NCI-H1092 treated with DMSO at 0.1 percent for 48 hours (cell line): ENCODE data around the gene ETV5.

Source experiments
- DNase-seq: peaks from one replicate; lab custom pipeline; 2025; lab: John Stamatoyannopoulos, UW

ETV5 gene

DNA sequence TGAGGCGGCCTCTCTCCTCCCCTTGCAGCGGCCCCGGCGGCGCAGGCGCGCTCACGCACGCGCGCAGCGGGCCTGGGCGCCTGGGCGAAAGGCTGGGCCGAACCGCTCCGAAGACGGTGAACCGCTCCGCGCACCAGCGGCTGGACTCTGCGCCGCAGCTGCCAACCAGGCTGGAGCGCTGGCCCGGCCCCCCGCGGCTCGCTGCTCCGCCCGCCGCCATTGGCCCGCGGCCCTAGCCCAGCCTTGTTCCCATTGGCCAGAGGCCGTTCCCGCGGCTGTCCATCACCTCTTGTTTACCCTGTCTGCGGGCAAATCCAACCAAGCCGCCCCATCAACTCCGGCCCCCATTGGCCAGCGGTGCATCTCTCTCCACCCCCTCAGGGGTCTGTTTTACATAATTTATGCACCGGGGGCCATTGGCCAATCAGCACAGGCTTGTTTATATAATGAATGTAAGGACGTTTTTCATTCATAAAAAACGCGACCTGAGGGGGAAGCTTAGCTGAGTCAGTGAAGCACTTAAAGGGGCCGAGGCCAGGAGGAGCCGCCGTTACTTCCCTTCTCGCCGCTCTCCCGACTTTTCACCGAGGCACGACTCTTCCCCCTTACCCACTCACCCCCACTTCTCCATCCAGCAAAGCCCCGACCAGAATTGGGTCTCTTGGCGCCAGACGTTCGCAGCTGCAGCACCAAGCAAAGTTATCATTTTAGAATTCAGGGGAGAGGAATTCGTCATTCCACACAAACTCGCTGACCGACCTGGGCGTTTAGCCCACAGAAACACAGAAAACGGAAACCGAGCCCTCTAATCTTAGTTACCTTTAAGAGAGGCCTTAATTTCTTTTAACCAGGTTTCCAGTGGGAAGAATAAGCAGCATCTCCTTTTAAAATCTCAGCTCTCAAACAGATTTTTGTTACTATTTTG lies at the start of gene ETV5:
Gene ETV5, minus strand, starts transcription at position 149 of the 925 bp plus-strand sequence. CDS start 3,221 bp downstream, outside the sequence.
- DNase-seq = peak; percentile 99

DNA sequence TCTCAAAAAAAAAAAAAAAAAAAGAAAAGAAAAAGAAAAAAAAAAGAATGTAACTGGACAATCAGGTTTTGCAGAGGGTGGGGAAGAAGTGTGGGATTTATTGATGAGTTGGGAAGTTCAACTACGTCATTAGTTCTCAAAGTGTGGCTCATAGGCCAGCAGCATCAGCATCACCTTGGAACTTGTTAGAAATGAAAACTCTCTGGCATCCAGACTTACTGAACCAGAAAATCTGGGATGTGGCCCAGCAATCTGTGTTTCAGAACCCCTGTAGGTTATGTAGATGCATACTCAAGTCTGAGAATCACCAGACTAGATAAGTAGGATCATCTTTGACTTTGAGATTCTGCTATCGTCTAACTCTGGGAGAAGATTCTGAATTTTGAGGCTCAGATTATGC lies 45.8 kb upstream of the ETV5 start:
- no peak for DNase-seq

DNA sequence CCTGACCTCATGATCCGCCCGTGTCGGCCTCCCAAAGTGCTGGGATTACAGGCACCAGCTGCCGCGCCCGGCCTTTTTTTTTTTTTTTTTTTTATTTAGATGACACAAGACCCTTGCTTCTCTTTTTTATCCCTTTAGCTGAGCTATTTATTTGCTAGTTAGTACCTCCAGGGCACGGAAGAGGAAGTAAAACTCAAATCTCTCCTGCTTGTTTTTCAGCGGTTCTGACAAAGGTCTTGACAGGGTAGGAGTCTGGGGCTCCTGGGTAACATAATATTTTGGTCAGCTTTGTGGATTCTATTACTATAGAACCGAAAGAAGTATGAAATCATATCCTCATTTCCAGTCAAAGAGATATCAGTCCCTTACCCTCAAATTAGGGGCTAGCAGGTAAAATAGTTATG lies 44.0 kb upstream of the ETV5 start:
- DNase-seq = no peak

- no peak for DNase-seq
Observed at GRCh38 chr3:186152361-186152798, 43.5 kb upstream of the ETV5 start.

GRCh38 chr3:186151077-186151971 lies 42.4 kb upstream of the ETV5 start:
- no peak for DNase-seq

DNA sequence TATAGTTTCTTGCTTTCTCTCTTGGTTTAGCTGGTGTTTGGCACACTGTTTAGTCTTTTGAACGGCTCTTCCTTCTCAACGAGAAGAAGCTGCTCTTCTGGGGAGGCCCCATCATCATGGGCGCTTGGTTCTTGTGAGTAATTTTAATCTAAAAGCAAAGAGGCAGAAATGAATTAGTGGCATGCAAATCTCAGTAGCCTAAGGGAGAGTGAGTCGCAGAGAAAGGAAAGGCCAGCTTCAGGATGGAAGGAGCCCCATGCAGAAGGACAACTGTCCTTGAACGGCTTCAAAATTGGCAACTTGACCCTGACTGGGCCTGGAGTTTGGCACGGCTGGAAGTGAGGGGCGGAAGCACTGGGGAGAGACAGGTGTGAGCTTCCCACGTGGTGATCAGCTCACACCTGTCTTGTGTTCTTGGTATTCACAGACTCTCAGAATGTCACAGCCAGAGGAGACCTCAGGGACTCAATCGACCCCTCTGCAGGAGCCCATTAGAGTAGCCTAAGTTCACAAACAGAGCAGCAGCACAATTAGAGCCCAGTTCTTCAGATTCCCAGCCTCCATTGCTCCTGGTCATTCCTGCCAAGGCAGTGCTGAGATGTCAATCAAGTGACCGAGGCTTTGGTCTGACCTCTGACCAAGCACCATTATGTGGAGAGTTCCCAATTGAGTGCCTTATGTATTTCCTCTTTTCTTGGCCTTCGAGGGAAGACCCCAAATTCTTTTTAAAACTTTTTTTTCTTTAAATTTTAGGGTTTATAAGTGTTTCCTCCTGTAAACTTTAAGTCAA lies 41.3 kb upstream of the ETV5 start:
- no peak for DNase-seq

DNA sequence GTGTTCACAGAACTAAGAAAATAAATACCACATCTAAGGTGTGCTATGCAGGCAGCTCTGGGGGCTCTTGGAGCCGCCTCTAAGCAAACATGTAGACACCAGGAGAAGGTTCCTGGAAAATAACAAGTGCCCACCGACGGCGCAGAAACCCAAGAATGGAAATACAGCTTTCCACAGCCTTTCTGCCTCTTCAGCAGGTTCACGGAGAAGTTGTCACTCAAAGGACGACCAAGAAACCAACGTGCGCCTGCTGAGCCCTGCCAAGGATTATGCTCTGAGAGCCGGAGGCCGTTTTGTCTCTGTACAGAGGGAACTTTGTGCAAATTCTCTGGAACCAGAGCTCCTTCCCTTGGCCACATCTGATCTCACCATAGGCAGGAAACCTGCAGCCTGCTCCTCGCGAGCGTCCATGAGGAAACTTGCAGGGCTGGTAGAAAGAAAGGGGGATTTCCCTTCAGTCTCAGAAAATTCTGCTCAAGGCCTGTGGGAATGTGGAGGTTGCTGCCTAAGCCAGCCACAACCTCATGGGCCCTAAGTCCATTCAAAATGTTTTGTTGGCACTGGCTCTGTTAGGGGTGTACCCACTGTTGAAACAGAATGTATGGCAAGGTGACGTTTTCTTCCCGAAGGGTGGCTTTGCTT lies 40.6 kb upstream of the ETV5 start:
- no peak for DNase-seq

- no peak for DNase-seq
Observed at GRCh38 chr3:186144257-186144656, 35.4 kb upstream of the ETV5 start.

DNA sequence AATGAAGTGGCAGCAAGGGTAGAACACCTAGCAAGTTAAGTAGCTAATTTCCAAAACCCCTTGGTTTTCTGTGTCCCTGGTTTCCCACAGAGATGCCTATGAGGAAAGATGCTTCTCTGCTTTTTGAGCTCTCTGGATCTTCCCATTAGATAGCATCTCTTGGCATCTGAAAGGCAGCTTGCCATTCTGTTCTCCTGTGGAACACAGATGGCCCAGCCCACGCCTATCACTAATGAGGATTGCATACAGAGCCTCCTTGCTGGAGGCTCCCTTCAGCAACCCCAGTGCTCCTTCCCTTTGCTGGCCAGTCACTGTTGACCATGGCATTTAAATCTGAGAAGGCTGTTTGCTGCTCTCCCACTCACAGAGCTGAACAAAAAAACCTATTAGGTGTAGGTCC lies 34.4 kb upstream of the ETV5 start:
- DNase-seq = no peak

DNA sequence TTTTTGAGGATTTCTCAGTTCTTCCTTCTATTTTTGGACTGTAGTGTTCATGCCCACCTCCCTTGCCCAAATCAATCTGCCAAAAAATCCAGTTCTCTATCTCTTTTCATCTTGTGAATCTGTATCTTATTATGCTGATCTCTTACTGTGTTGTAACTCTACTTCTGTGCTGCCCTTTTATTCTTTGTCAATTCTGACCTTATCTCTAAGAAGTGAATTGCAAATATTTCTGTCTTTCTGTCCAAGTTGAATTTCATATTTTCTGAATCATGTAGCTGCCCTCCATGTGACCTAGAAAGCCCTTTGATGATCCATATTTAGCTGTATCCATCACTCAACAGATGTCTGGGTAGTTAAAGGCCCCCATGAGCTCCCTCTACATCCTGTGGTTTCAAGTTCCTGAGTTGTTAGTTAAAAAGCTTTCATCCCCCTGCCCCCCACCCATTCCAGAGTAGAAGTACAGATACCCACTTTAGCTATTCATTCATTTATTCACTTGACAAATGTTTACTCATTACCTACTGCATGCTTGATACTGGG lies 33.6 kb upstream of the ETV5 start:
- DNase-seq = no peak

DNA sequence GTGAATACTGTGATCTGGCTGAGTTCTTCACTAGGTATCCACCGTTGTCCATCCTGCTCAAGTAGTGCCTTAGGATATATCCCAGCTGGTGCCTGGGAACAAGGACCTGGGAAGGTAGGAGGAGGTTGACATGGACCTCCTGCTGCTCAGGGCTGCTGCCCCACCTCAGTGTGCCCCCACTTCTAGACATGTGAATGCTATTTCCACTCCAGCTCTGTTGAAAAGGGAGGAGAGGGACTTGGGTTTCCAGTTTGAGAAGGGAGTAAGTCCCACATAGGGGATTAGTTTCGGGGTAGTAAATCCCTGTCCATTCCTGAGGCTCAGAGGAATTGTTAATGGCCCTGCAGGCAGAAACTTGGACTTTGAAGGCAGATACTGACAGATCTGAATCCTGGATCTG lies 32.9 kb upstream of the ETV5 start:
- DNase-seq = no peak

- DNase-seq = no peak
Observed at GRCh38 chr3:186138272-186138981, 29.5 kb upstream of the ETV5 start.

GRCh38 chr3:186137051-186137685 lies 28.3 kb upstream of the ETV5 start:
- DNase-seq = no peak

GRCh38 chr3:186133980-186134379 lies 25.1 kb upstream of the ETV5 start:
- no peak for DNase-seq

DNA sequence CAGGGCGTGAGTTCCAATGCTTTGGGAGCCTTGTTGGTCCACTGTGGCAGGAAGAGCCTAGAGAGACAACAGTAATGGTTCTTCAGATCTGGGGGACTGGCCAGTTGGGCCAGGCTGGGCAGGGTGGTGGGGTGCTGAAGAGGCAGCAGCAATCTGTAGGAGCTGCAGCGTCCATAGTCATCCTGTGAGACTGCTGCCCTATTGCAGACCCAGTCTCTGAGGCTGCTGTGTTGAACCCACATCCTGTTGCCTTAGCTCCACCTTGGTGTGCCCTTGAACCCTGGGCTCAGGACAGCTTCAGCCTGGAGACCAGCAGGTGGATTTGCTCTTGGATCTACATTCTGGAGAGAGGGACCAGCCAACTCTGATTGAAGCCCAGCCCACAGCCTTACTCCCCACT lies 23.6 kb upstream of the ETV5 start:
- no peak for DNase-seq

- DNase-seq = no peak
Observed at GRCh38 chr3:186129206-186129605, 20.3 kb upstream of the ETV5 start.

GRCh38 chr3:186128158-186128557 lies 19.3 kb upstream of the ETV5 start:
- no peak for DNase-seq

DNA sequence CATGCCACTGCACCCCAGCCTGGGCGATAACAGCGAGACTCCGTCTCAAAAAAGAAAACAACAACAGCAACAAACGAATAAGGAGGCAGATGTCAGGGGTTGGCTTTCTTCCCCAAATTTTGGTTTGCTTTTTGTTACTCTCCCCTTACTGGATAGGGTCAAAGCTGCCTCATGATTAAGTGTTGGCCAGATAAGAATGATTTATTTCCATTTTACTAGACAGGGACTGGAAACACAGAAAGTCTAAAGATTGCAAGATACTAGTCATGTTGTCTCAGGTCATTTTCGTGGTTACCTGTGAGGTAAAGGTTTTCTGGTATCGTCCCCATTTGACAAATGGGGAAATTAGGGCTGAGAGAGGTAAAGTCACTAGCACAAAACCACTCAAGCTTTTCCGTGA lies 18.6 kb upstream of the ETV5 start:
- DNase-seq = no peak

DNA sequence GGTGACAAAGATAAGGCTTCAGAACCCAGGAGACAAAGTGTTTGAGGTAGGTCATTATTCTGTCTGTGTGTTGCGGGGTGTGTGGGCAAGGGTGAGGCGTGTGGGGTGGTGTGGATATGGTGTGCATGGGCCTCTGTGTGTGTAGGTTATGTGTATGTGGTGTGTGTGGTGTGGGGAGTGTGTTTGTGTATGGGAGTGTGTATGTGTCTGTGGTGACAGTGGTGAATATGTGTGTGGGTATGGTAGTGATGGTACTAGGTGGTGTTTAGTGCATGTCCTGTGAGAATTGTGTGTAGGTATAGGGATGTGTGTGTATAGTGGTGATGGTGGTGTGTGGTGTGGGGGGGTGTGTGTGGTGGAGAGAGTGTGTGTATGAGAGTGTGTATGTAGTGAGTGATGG lies 16.2 kb upstream of the ETV5 start:
- DNase-seq = no peak

- peak; percentile 18 for DNase-seq
Observed at GRCh38 chr3:186124592-186124991, 15.7 kb upstream of the ETV5 start.
